Stomach (tissue), 4 donors: ENCODE results near the gene PCDHA9.

ENCODE experiments used
- CTCF ChIP-seq, 7 experiments: fragments of 450-650 bp in 4 of 7; fragments of 200-600 bp in 3 of 7; sonication (generic) in 3 of 7; IDR thresholded peaks; one replicate each; pipeline ENCODE4 v1.5.1; 2016 to 2019; ENCODE audit warnings: antibody characterized with exemption in 7 of 7, control low read depth in 2 of 7, mild to moderate bottlenecking in 1 of 7
- POLR2A ChIP-seq, 4 donors: fragments of 450-650 bp; IDR thresholded peaks; one replicate each; pipeline ENCODE4 v1.6.1; 2016; ENCODE audit warnings: antibody characterized with exemption in 4 of 4, control low read depth in 2 of 4, mild to moderate bottlenecking in 1 of 4, moderate library complexity in 1 of 4
- POLR2AphosphoS5 ChIP-seq, 3 donors: sonication (generic); formaldehyde crosslinking; IDR thresholded peaks; one replicate each; pipeline ENCODE4 v1.6.1; 2016; ENCODE audit warnings: antibody characterized with exemption in 3 of 3

- no peak for TF ChIP-seq CTCF (IDR thresholded peaks at IDR 0.05)
- no peak for TF ChIP-seq POLR2A (IDR thresholded peaks at IDR 0.05)
- no peak for TF ChIP-seq POLR2AphosphoS5 (IDR thresholded peaks at IDR 0.05)
These were observed 9.2 kb downstream of the PCDHA9 start for GRCh38 chr5:140857177-140857986.
